ENCODE data around the gene PRKN.

PRKN gene

DNA sequence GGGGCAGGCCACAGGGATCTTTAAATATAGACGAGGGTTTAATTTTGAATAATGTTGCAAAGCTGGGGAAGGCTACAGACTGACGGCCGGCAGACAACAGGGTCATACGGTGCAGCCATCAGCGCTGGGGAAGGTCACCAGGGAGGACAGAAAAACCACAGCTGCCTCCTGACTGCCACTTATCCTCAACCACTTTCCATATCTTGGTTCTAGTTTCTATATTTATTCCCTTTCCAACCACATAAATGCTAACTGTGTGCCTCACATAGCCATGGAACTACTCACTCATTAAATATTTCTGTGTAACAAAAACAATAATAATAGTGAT, 1368.0 kb downstream of the PRKN start:
- no peaks in the 10 kb centered on the region for H3K27me3 ChIP-seq (ENCODE audit: control insufficient read depth, insufficient read depth, low read length)
- no peak overlapping the region for H3K4me3 ChIP-seq (ENCODE audit: low read length)
- no peaks in the 10 kb centered on the region for H3K36me3 ChIP-seq (ENCODE audit: control insufficient read depth, insufficient read depth, low read length)
- H3K9ac ChIP-seq (ENCODE audit: low read length), result no peak overlapping the region
- H3K4me1 ChIP-seq (ENCODE audit: control insufficient read depth, insufficient read depth, low read length), result no peaks in the 10 kb centered on the region
- no peak overlapping the region for H3K27ac ChIP-seq (ENCODE audit: low read depth, low read length)

DNA sequence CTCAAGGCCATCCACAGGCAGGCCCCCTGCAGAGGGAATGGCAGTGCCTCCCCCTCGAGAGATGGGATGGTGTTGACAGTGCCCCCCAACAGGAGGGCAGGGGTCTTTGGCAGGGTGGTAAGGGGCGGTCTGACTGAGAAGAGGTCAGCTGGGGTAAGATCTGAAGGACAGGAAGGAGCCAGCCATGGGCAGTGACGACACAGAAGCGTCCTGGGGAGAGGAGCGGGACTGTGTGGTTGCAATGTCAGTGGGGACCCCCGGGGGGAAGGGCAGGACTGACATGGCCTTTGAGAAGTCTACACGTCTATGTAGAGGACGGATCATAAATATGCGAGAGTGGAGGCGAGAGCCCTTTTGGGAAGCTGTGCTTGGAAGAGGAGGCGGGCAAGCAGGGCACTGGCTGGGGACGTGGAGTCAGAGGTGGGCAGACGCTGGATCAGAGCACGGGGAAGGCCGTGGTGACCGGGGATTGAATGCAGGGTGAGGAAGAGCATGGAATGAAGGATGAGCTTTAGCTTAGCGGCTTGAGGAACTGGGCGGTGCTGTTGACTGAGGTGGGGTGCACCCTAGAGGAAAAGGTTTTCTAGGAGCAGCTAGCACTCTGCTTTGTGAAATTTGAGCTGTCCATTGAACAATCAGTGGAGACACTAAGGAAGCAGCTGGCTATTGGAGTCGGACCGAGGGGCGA, 1371.3 kb downstream of the PRKN start:
- no peak overlapping the region for H3K4me3 ChIP-seq (ENCODE audit: low read length)
- H3K9ac ChIP-seq (ENCODE audit: low read length), result no peak overlapping the region
- H3K27me3 ChIP-seq (ENCODE audit: control insufficient read depth, insufficient read depth, low read length), result no peaks in the 10 kb centered on the region
- H3K36me3 ChIP-seq (ENCODE audit: control insufficient read depth, insufficient read depth, low read length), result no peaks in the 10 kb centered on the region
- H3K27ac ChIP-seq (ENCODE audit: low read depth, low read length), result no peak overlapping the region
- no peaks in the 10 kb centered on the region for H3K4me1 ChIP-seq (ENCODE audit: control insufficient read depth, insufficient read depth, low read length)

DNA sequence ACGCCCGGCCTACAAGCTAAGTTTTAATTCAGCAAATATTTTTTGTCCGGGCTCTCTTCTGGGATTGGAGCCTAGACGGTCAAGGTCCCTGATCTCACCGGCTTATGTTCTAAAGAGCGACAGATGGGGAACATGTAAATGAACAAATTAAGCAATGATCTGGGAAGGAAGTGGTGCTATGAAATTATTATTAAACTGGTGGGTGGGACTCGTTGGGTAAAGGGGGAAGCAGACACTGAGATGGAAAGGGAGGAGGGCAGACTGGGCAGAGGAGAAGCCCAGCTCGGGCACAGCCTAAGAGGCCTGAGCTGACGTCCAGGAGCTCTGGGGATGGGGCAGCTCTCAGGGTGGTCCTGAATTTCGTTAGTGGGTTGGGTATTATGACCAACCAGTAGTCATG, 1371.9 kb downstream of the PRKN start:
- no peak overlapping the region for H3K4me3 ChIP-seq (ENCODE audit: low read length)
- no peaks in the 10 kb centered on the region for H3K4me1 ChIP-seq (ENCODE audit: control insufficient read depth, insufficient read depth, low read length)
- no peaks in the 10 kb centered on the region for H3K36me3 ChIP-seq (ENCODE audit: control insufficient read depth, insufficient read depth, low read length)
- no peak overlapping the region for H3K27ac ChIP-seq (ENCODE audit: low read depth, low read length)
- H3K9ac ChIP-seq (ENCODE audit: low read length), result no peak overlapping the region
- H3K27me3 ChIP-seq (ENCODE audit: control insufficient read depth, insufficient read depth, low read length), result no peaks in the 10 kb centered on the region

DNA sequence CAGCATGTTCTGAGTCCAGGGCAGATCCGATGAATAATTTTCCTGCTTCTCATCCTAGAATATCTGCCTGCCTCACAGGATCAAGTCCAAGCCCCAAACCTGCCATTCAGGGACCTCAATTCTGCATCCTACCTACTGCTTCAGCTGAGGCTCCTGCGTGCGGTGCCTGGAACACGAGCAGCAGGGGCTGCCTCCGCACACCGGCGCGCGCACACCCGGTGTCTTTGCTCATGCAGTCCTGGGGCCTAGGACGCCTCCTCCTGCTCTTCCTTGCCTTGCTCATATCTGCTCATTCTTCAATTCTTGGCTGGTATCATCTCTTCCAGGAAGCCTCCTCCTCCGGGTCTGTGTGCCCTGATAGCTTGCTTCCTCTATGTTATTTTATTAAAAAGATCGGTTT, 1372.6 kb downstream of the PRKN start:
- Histone ChIP-seq H3K4me3 (ENCODE audit: low read length) (no peak overlapping the region), H3K4me1 (ENCODE audit: control insufficient read depth, insufficient read depth, low read length) (no peaks in the 10 kb centered on the region), H3K9ac (ENCODE audit: low read length) (no peak overlapping the region), H3K27me3 (ENCODE audit: control insufficient read depth, insufficient read depth, low read length) (no peaks in the 10 kb centered on the region), H3K36me3 (ENCODE audit: control insufficient read depth, insufficient read depth, low read length) (no peaks in the 10 kb centered on the region), H3K27ac (ENCODE audit: low read depth, low read length) (no peak overlapping the region)

DNA sequence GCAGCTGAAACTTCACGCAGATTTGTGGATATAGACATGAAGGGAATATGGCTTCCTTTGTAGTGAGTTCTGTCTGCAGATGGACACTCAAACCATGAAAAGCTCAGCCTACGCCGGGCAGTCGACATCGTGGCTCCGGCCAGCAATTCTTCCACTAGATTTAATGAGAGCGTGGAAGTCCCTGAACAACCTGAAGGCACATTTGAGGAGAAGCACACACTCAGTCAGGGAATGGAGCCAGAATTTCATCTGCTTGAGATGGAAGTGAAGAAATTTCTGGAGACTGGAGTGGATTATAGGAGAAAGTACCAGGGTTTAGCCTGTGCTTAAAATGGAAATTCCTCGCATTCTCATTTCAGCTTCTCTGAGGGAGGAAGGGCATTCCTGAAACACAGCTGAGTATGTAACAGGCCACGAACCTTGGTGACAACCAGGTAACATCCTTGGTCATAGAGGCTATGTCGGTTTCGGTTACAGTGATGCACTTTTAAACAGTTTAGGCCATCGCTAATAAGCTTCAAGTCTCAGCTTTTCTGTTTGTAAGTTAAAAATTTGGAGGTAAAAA, 1373.2 kb downstream of the PRKN start:
- Histone ChIP-seq H3K27ac (ENCODE audit: low read depth, low read length) (no peak overlapping the region), H3K9ac (ENCODE audit: low read length) (no peak overlapping the region), H3K4me1 (ENCODE audit: control insufficient read depth, insufficient read depth, low read length) (no peaks in the 10 kb centered on the region), H3K4me3 (ENCODE audit: low read length) (no peak overlapping the region), H3K27me3 (ENCODE audit: control insufficient read depth, insufficient read depth, low read length) (no peaks in the 10 kb centered on the region), H3K36me3 (ENCODE audit: control insufficient read depth, insufficient read depth, low read length) (no peaks in the 10 kb centered on the region)

DNA sequence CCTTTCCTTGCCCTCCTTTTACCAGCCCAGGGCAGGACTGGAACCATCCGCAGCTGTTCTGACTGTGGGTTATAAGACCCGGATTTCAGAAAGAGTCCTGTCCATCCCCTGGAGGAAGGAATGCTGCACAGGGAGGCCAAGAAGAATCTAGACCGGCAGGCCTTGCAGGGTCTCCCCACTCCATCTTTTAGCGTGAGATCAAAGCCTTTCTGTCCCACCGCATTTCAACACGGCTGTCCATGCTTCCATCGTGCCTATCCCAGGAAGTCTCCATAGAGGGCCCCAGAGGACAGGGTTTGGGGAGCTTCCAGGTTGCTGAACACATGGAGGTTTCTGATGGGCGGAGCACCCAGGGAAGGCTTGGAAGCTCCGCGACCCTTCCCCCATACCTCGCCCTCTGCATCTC, 1374.4 kb downstream of the PRKN start:
- Histone ChIP-seq H3K9ac (ENCODE audit: low read length) (no peak overlapping the region), H3K27ac (ENCODE audit: low read depth, low read length) (no peak overlapping the region), H3K4me1 (ENCODE audit: control insufficient read depth, insufficient read depth, low read length) (no peaks in the 10 kb centered on the region), H3K36me3 (ENCODE audit: control insufficient read depth, insufficient read depth, low read length) (no peaks in the 10 kb centered on the region), H3K4me3 (ENCODE audit: low read length) (no peak overlapping the region), H3K27me3 (ENCODE audit: control insufficient read depth, insufficient read depth, low read length) (no peaks in the 10 kb centered on the region)

DNA sequence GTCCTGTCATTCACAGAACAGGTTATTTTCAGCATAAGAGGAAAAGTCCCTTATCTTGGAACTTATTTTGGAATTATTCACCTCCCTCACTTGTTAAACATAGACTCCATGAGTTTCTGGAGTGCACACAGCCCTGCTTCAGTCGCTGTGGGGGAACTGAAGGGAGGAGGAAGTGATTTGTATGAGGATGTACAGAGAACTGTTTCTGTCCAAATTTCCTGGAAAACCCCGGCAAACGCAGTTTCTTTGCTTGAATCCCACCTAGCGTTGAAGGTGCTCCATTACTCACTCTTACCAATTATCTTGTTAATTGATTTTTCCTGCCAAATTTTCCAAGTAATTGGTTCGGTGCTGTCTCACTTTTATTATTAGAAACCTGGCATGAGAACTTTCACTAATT, 1375.7 kb downstream of the PRKN start:
- H3K36me3 ChIP-seq (ENCODE audit: control insufficient read depth, insufficient read depth, low read length), result no peaks in the 10 kb centered on the region
- no peak overlapping the region for H3K9ac ChIP-seq (ENCODE audit: low read length)
- no peak overlapping the region for H3K27ac ChIP-seq (ENCODE audit: low read depth, low read length)
- no peaks in the 10 kb centered on the region for H3K27me3 ChIP-seq (ENCODE audit: control insufficient read depth, insufficient read depth, low read length)
- H3K4me1 ChIP-seq (ENCODE audit: control insufficient read depth, insufficient read depth, low read length), result no peaks in the 10 kb centered on the region
- H3K4me3 ChIP-seq (ENCODE audit: low read length), result no peak overlapping the region

DNA sequence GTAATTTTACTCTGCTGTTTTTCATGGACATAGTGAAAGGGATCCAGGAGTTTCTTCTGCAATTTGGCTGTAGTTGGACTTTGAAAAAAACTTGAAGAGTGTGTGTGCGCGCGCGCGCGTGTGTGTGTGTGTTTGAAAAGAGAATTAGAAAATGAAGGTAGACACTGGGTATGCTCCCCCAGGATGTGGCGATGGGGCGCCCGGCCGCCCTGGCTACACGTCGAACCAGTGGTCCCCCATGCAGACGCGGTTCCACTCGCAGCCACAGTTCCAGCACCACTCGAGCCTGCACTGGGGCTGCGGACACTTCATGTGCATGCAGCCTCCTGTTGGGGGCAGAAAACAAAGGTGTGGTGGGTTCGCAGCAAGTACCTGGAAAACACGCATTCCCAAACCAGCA, 1377.7 kb downstream of the PRKN start:
- Histone ChIP-seq H3K36me3 (ENCODE audit: control insufficient read depth, insufficient read depth, low read length) (no peaks in the 10 kb centered on the region), H3K4me3 (ENCODE audit: low read length) (no peak overlapping the region), H3K9ac (ENCODE audit: low read length) (no peak overlapping the region), H3K27ac (ENCODE audit: low read depth, low read length) (no peak overlapping the region), H3K27me3 (ENCODE audit: control insufficient read depth, insufficient read depth, low read length) (no peaks in the 10 kb centered on the region), H3K4me1 (ENCODE audit: control insufficient read depth, insufficient read depth, low read length) (no peaks in the 10 kb centered on the region)

DNA sequence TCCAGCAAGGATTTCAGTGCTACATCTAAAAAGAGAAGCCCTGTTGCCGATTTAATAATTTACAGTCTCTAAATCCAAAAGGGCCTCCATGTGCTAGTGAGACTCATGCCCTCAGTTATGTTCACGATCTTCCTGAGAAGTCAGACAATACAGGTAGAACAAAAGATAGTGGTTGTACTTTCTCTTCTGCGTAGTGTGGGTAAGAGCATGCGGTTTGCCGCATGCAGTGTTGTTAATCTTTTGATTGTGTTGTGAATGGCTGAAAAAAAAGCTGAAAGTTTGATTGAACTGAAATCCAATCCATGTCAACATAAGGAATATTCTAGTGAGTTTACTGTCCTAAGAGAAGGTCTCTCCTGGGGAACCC, 1379.0 kb downstream of the PRKN start:
- Histone ChIP-seq H3K4me3 (ENCODE audit: low read length) (no peak overlapping the region), H3K36me3 (ENCODE audit: control insufficient read depth, insufficient read depth, low read length) (no peaks in the 10 kb centered on the region), H3K9ac (ENCODE audit: low read length) (no peak overlapping the region), H3K4me1 (ENCODE audit: control insufficient read depth, insufficient read depth, low read length) (no peaks in the 10 kb centered on the region), H3K27ac (ENCODE audit: low read depth, low read length) (no peak overlapping the region), H3K27me3 (ENCODE audit: control insufficient read depth, insufficient read depth, low read length) (no peaks in the 10 kb centered on the region)

DNA sequence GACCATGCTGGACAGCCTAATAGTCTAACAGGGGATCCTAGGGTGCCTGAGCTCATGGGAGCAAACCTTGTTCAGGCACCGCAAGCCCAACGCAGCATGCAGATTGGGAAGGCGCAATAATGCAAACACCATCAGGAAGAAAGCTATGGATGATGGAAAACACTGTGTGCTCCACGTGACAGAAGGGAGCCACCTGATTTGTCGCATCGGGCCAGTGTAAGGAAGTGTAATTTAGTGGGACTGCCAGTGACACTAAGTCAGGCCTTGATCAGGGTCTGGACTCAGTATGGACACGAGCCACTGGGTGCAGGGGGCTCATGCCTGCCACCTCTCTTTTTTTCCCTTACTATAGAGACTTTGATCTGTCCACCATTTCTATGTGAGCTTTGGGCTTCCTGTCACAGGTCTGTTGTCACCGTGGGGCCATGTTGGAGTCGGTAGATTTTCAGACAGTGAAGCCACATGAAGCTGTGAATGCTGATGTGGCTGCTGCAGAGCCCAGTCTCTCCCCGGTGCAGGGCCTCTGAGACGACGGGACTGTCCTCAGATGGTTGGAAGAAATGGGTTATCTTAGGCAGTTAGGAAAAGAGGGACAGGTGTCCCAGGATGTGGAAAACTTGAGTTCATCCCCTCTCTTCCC, 1379.5 kb downstream of the PRKN start:
- H3K9ac ChIP-seq (ENCODE audit: low read length), result no peak overlapping the region
- H3K4me3 ChIP-seq (ENCODE audit: low read length), result no peak overlapping the region
- no peaks in the 10 kb centered on the region for H3K27me3 ChIP-seq (ENCODE audit: control insufficient read depth, insufficient read depth, low read length)
- H3K4me1 ChIP-seq (ENCODE audit: control insufficient read depth, insufficient read depth, low read length), result no peaks in the 10 kb centered on the region
- no peak overlapping the region for H3K27ac ChIP-seq (ENCODE audit: low read depth, low read length)
- H3K36me3 ChIP-seq (ENCODE audit: control insufficient read depth, insufficient read depth, low read length), result no peaks in the 10 kb centered on the region

DNA sequence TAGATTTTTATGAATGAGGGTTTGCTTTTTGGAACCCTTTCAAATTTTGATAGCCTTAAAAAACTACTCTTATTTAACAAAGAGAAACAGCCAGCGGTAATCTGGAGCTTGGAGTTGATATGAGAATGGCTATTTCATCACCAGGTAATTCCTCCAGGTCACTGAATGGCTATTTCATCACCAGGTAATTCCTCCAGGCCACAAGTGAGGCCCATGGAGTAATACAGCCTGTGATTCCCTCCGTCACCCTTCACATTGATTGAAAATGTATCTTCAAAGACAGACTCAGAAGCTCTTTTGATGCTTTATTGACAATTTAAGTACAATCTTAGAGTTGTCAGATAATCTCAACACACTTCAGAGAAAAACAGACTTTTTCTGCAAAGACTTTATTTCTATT, 1380.4 kb downstream of the PRKN start:
- Histone ChIP-seq H3K4me1 (ENCODE audit: control insufficient read depth, insufficient read depth, low read length) (no peaks in the 10 kb centered on the region), H3K4me3 (ENCODE audit: low read length) (no peak overlapping the region), H3K36me3 (ENCODE audit: control insufficient read depth, insufficient read depth, low read length) (no peaks in the 10 kb centered on the region), H3K27me3 (ENCODE audit: control insufficient read depth, insufficient read depth, low read length) (no peaks in the 10 kb centered on the region), H3K27ac (ENCODE audit: low read depth, low read length) (no peak overlapping the region), H3K9ac (ENCODE audit: low read length) (no peak overlapping the region)

DNA sequence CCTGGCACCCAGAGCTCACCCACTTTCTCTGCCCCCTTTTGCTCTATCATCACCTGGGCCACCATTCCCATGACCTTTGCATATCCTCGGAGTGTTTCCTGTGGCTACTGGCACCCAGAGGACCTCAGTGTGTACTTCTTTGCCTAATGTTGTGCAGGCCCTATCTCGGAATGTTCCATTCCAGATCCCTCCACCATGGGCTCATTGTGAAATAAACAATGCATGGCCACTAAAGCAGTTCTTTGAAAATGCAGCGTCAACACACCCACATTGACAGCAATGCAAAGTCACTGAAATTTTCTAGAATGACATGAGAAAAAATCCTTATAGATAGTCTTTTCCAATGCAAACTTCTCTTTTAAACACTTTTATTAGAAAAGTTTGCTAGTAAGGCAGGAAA, 1380.8 kb downstream of the PRKN start:
- Histone ChIP-seq H3K4me3 (ENCODE audit: low read length) (no peak overlapping the region), H3K9ac (ENCODE audit: low read length) (no peak overlapping the region), H3K4me1 (ENCODE audit: control insufficient read depth, insufficient read depth, low read length) (no peaks in the 10 kb centered on the region), H3K27ac (ENCODE audit: low read depth, low read length) (no peak overlapping the region), H3K36me3 (ENCODE audit: control insufficient read depth, insufficient read depth, low read length) (no peaks in the 10 kb centered on the region), H3K27me3 (ENCODE audit: control insufficient read depth, insufficient read depth, low read length) (no peaks in the 10 kb centered on the region)

DNA sequence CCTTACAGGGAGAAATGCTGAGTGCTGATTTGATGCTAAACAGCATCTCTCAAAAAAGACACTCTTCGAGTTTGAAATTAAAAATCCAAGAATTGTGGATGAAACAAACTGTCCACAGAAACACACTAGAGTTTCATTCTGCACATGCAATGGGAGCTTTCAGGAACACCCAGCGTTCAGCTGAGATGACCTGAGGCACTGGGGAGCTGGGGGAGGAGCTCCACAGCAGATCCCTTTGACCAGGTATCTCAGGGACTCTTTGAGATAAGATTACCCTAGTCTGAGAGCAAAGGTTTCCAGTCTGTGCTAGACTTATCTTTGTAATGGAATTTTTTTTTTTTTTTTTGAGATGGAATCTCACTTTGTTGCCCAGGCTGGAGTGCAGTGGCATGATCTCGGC, 1382.9 kb downstream of the PRKN start:
- no peak overlapping the region for H3K4me3 ChIP-seq (ENCODE audit: low read length)
- no peaks in the 10 kb centered on the region for H3K36me3 ChIP-seq (ENCODE audit: control insufficient read depth, insufficient read depth, low read length)
- H3K4me1 ChIP-seq (ENCODE audit: control insufficient read depth, insufficient read depth, low read length), result no peaks in the 10 kb centered on the region
- no peak overlapping the region for H3K27ac ChIP-seq (ENCODE audit: low read depth, low read length)
- H3K9ac ChIP-seq (ENCODE audit: low read length), result no peak overlapping the region
- no peaks in the 10 kb centered on the region for H3K27me3 ChIP-seq (ENCODE audit: control insufficient read depth, insufficient read depth, low read length)
